NCI-H345 treated with DMSO at 0.1 percent for 48 hours (cell line): ENCODE measurements around the gene PABPC1L.
A peak's percentile ranks its signal among the peaks of the same experiment; 100 is the strongest.
"Not testable (repeated sequence)": the region's sequence is repeated elsewhere in the genome, so short reads cannot be mapped to it uniquely, and the experiment has no call there.

Experiments
- DNase-seq: peaks from one replicate; lab custom pipeline; 2025; ENCODE audit not compliant: unreplicated experiment; lab: John Stamatoyannopoulos, UW

PABPC1L gene

DNA sequence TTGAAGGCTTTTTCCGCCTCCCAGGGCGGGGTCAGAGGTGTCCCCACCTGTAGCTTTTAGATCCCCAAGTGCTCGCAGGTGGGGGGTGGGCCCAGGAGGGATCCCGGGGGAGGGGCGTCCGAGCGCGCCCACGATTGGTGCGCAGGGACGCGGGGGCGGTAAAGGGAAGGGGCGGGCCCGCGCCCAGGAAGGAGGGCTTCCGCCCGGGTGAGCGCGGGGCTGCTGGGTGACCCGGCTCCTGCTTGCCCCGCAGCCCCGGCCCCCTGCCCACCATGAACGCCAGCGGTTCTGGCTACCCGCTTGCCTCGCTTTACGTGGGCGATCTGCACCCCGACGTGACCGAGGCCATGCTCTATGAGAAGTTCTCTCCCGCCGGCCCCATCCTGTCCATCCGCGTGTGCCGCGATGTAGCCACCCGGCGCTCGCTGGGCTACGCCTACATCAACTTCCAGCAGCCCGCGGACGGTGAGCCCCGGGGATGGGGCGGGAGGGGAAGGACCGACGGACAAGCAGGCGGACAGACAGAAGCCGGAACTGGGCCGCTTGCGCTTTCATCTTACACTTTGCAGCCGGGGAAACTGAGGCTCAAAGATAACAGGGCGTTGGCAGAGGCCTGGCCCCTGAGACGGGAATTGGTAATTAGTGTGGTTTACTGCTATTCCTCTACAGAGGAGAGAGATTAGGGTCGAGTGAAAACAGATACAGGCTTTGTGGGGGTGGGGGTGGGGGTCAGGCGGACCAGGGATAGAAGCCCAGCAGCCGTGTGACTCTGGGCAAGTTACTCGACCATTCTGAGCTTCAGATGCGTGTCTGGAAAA lies at the start of gene PABPC1L:
PABPC1L (plus strand) TSS at position 189 of the 818 bp plus-strand sequence; CDS start at position 273, 84 bp downstream.
- peak; percentile 77 for DNase-seq

DNA sequence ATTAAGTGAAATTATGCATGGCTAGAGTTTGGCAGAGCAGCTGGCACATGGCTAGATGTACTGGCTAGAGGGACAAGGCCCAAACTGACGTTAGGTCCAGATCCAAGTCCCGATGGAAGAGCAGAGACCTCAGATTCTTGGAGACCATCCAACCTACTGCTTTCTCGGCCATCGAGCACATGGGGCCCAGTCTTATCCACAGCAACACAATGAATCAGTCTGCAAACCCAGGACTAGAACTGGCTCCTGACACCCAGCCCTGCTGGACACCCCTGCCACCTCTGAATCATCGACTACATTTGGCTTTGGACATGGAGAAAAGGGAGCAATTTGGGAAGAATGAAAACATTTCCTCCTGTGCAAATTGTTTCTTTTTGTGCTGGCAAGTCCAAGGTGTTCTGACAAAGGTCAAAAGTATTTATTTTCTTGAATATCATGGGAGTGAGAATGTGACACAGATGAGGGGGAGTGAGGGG lies 48.3 kb upstream of the PABPC1L start:
- no peak for DNase-seq

DNA sequence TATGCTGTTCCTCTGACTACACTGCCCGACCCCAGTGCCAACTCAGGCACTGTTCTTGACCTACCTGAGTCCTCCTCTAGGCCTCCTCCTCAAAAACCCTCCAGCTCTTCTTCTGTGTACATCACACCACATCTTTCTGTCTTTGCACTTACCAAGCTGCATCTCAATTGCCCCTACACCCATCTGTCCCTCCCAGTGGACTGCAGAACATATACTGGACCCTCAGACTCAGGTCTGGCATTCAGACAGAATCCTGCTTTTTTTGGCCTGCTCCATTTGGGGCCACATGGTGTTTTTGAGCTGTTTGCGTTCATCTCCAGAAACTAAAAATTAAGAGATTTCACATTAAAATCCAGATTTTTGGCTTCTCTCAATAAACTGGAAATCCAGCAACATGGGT lies 47.6 kb upstream of the PABPC1L start:
- DNase-seq = no peak

GRCh38 chr20:44863365-44864084 lies 46.3 kb upstream of the PABPC1L start:
- DNase-seq = not testable (repeated sequence)

GRCh38 chr20:44864493-44864892 lies 45.4 kb upstream of the PABPC1L start:
- DNase-seq = not testable (repeated sequence)

DNA sequence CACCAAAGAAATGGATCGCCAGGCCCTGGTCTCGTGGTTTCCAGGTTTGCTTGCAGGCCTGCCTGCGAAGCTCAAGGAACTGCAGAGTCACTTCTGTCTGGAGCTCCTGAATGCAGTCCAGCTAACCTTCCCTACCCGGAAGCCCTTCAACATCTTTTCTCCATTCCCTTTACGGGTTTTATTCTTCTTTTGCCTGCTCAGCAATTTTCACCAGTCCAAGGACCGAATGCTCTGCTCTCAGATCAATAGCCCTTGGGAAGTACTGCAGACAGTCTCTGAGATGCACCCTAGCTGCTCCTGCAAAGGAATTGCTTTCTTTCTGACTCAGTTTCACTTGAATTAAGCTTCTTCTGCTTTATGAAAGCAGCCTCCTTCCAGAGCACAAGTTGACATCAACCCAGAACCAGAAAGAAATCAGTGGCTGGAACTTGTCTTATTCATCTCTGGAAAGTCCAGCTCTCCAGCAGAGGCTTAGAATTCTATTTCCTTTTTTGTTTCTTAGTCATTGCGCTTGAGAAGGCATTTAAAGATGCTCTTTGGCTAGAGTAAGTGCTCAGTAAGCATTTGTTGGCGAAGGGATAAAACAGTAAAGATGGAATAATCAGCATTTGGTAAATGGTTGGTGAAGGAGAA lies 43.0 kb upstream of the PABPC1L start:
- DNase-seq = no peak

DNA sequence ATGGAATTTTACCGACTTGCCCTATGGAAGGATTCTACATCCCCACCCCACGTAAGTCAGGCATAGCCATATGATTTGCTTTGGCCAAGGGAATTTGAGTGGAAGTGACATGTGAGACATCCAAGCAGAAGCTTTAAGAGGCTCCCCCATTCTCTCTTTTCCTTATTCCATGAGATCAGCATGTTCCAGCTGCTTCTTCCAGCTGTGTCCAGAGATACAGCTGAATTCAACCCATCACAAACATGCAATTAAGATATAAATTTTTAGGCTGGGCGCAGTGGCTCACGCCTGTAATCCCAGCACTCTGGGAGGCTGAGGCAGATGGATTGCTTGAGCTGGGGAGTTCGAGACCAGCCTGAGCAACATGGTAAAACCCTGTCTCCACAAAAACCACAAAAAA lies 40.4 kb upstream of the PABPC1L start:
- no peak for DNase-seq

DNA sequence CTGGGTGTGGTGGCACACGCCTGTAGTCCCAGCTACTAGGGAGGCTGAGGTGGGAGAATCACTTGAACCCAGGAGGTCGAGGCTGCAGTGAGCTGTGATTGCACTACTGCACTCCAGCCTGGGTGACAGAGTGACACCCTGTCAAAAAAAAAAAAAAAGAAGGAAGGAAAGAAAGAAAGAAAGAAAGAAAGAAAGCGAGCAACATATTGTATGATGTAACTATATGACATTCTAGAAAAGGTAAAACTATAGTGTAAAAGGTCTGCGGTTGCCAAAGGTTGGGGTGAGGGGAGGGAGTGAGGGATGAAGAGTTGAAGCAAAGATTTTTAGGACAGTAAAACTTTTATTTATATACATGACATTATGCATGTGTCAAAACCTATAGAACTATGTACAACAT lies 27.5 kb upstream of the PABPC1L start:
- DNase-seq = not testable (repeated sequence)

DNA sequence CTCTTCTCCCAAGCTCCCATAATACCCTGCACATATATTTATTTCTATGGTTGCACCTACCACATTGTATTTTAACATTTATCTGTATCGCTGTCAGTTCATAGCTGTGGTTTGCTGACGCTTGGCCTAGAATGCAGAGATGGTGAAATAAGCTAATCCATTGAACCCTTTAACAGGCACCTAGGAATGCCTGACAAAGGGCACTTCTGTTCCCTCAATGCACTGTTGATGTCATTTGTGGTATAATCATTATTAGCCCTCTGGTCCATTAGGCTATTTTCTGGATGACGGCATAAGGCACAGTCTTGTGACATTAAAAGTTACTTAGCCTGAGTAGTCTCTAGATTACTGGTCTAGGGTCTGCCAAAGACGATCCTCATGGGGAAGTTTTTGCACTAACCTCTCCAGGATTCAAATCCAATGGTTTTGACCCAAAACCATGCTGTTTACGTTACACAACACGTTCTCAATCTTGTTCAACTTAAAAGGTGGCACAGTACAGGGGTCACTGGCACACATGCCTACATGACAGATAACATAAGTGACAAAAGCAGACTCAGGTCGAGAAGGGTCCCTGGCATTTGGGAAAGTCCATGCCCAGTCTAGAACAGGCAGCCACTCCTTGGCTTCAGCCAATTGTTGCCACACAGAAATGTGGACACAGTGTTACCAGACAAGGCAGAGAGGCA lies 26.5 kb upstream of the PABPC1L start:
- DNase-seq = no peak

- no peak for DNase-seq
Observed at GRCh38 chr20:44884907-44885391, 24.9 kb upstream of the PABPC1L start.

GRCh38 chr20:44885392-44886265 lies 24.2 kb upstream of the PABPC1L start, which contains the start of gene YWHAB:
TSS of gene YWHAB (plus strand) at chr20:44885705. CDS start at chr20:44901534, 15,829 bp downstream.
- DNase-seq = peak; percentile 96

DNA sequence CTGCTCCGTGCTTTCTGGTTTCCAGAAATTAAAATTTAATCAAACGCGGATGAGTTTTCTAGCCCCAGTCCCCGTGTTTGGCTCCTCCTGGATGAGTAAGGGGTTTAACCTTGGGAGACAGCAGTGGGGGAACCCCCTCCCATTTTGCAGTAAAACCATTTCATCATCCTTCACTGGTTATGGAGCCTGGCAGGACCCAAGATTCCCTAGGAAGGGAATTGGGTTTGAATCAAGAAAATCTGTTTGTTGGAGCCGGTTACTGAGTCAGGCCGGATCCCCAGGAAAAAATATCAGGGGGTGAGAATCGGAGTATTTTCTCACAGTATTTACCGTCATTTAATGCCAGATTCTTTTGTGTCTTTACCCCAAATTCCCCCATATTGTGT lies 23.6 kb upstream of the PABPC1L start:
- no peak for DNase-seq

- no peak for DNase-seq
Observed at GRCh38 chr20:44886828-44887227, 23.0 kb upstream of the PABPC1L start.

- DNase-seq = no peak
Observed at GRCh38 chr20:44887466-44887865, 22.4 kb upstream of the PABPC1L start.

- no peak for DNase-seq
Observed at GRCh38 chr20:44888226-44889103, 21.4 kb upstream of the PABPC1L start.

DNA sequence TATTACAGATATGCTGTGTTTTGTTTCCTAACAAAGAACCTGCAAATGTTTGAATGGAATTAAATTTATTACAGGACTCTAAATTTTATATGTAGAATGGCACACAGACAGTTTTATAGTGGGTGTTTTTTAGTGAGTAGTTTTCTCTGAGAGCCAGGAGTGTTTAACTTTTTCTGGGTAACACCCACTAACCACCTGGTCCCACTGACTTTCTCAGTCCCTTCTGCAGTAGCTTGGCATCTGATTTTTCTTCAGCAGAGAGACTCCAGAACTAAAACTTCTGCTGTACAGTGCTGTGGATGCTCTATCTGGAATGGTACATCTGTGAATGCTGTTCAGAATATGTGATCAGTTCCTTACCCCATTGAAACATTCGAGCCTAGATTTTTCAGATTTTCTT lies 18.0 kb upstream of the PABPC1L start:
- DNase-seq = no peak

- no peak for DNase-seq
Observed at GRCh38 chr20:44894959-44895358, 14.9 kb upstream of the PABPC1L start.

DNA sequence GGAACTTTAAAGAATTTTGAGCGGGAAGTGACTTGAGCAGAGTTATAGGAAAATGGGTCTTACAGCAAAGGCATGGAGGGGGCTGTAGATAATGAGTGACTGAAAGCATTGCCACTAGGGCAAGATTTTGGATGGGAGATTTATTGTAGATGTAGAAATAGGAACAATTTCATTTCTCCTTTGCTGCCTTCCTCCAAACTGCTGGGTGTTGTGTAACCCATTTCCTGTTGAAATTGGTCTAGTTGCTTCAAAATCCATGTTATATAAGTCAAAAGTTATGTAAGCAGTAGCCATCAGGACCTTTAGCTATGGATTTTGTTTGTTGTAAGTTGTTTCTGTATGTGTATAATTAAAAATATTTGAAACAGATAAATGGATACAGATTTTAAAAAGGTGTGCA lies 13.3 kb upstream of the PABPC1L start:
- DNase-seq = no peak

GRCh38 chr20:44897133-44897532 lies 12.7 kb upstream of the PABPC1L start:
- DNase-seq = no peak
